Measurements from ENCODE around the gene HINT2.
A peak's percentile ranks its signal among the peaks of the same experiment; 100 is the strongest.

HINT2 gene

DNA sequence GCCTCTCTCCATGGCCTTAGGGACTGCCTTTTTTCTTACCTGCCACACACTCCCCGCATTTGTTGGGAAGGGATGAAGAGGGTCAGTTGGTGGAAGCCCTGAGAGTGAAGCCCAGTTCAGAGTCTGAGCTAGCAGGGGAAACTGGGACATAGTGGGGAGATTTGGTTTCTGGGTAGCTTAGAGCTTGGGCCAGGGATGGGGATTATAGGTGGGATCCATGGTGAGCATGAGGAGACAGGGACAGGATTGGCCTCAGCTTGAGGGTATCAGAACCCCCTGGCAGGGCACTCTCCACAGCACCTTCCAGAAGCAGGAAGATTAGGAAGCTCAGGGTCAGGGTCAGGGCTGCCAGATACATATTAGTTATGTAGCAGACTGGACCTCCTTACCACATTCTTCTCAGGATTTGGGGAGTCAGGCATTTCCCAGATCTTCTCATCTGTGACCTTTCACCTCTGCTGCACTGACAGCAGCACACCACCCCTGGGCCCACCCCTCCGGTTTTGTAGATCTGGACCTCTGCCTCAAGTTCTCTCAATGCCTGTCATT lies 37.5 kb upstream of the HINT2 start:
- Histone ChIP-seq H3K4me3 (ENCODE audit: low read length) (no peak overlapping the region), H3K36me3 (ENCODE audit: control insufficient read depth, insufficient read depth, low read length) (peaks cover 4% of the 10 kb centered on the region), H3K4me1 (ENCODE audit: control insufficient read depth, insufficient read depth, low read length) (no peaks in the 10 kb centered on the region), H3K9ac (ENCODE audit: low read length) (no peak overlapping the region), H3K27me3 (ENCODE audit: control insufficient read depth, insufficient read depth, low read length) (no peaks in the 10 kb centered on the region), H3K9me3 (ENCODE audit: control insufficient read depth, low read length) (no peaks in the 10 kb centered on the region)

GRCh38 chr9:35847792-35848572 lies 33.1 kb upstream of the HINT2 start:
- H3K4me3 ChIP-seq (ENCODE audit: low read length), result no peak overlapping the region
- H3K36me3 ChIP-seq (ENCODE audit: control insufficient read depth, insufficient read depth, low read length), result peaks cover 4% of the 10 kb centered on the region
- no peaks in the 10 kb centered on the region for H3K9me3 ChIP-seq (ENCODE audit: control insufficient read depth, low read length)
- no peak overlapping the region for H3K9ac ChIP-seq (ENCODE audit: low read length)
- H3K27me3 ChIP-seq (ENCODE audit: control insufficient read depth, insufficient read depth, low read length), result no peaks in the 10 kb centered on the region
- H3K4me1 ChIP-seq (ENCODE audit: control insufficient read depth, insufficient read depth, low read length), result peaks cover 27% of the 10 kb centered on the region

GRCh38 chr9:35845824-35846771 lies 31.3 kb upstream of the HINT2 start:
- no peaks in the 10 kb centered on the region for H3K27me3 ChIP-seq (ENCODE audit: control insufficient read depth, insufficient read depth, low read length)
- peak overlapping the region; percentile 41 for H3K9ac ChIP-seq (ENCODE audit: low read length)
- peaks cover 4% of the 10 kb centered on the region for H3K36me3 ChIP-seq (ENCODE audit: control insufficient read depth, insufficient read depth, low read length)
- no peak overlapping the region for H3K4me3 ChIP-seq (ENCODE audit: low read length)
- peaks cover 33% of the 10 kb centered on the region for H3K4me1 ChIP-seq (ENCODE audit: control insufficient read depth, insufficient read depth, low read length)
- H3K9me3 ChIP-seq (ENCODE audit: control insufficient read depth, low read length), result no peaks in the 10 kb centered on the region

DNA sequence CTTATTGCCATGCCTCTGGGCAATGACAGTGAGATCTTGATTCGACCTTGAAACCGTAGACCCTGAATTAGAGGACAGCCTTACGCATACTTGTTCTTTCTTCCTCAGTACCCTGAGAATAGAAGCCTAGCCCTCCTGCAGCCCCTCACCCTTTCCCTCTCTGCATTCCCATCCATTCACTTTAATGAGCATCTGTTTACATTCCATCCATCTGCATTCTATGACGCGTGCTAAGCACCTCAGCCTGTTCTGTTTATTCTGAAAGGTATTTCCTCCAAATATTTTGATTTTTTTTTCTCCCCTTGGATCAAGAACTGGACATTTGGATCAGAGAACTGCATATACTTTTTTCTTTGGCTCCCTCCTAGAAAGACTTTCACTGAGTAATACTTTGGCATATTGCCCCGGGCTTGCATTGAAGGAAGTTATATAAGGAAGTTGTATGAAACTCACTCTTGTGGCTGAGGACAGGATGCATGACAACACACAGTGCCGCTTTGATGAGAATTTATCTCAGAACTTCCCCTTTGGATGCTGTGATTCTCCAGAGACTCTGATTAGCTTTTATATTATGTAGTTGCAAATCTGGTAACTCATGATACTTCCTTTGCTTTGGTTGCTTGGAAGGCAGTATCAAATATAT lies 29.9 kb upstream of the HINT2 start:
- H3K36me3 ChIP-seq (ENCODE audit: control insufficient read depth, insufficient read depth, low read length), result peaks cover 4% of the 10 kb centered on the region
- no peak overlapping the region for H3K4me3 ChIP-seq (ENCODE audit: low read length)
- H3K4me1 ChIP-seq (ENCODE audit: control insufficient read depth, insufficient read depth, low read length), result peaks cover 33% of the 10 kb centered on the region
- no peaks in the 10 kb centered on the region for H3K9me3 ChIP-seq (ENCODE audit: control insufficient read depth, low read length)
- no peaks in the 10 kb centered on the region for H3K27me3 ChIP-seq (ENCODE audit: control insufficient read depth, insufficient read depth, low read length)
- no peak overlapping the region for H3K9ac ChIP-seq (ENCODE audit: low read length)

DNA sequence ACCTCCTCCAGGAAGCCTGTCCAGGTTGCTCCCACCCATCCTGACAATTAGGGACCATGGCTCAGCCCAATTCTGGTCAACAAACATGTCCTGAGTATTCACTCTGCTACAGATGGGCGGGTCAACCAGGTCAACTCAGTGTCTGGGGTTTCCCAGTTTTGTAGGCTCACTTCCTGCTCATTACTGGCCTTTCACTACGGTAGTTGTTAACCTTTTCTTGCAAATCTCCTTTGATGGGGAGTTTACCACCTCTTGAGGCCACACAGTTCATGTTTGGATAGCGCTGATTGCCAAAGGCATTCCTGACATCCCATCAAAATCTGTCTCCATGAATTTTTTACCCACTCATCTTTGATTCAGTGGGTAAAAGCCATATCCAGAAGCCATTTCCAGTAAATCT lies 28.0 kb upstream of the HINT2 start:
- Histone ChIP-seq H3K27me3 (ENCODE audit: control insufficient read depth, insufficient read depth, low read length) (no peaks in the 10 kb centered on the region), H3K9me3 (ENCODE audit: control insufficient read depth, low read length) (no peaks in the 10 kb centered on the region), H3K4me1 (ENCODE audit: control insufficient read depth, insufficient read depth, low read length) (peaks cover 33% of the 10 kb centered on the region), H3K9ac (ENCODE audit: low read length) (no peak overlapping the region), H3K36me3 (ENCODE audit: control insufficient read depth, insufficient read depth, low read length) (no peaks in the 10 kb centered on the region), H3K4me3 (ENCODE audit: low read length) (no peak overlapping the region)

GRCh38 chr9:35842020-35842745 lies 27.3 kb upstream of the HINT2 start:
- no peak overlapping the region for H3K9ac ChIP-seq (ENCODE audit: low read length)

GRCh38 chr9:35841645-35841900 lies 26.7 kb upstream of the HINT2 start:
- no peaks in the 10 kb centered on the region for H3K27me3 ChIP-seq (ENCODE audit: control insufficient read depth, insufficient read depth, low read length)
- peaks cover 33% of the 10 kb centered on the region for H3K4me1 ChIP-seq (ENCODE audit: control insufficient read depth, insufficient read depth, low read length)
- H3K4me3 ChIP-seq (ENCODE audit: low read length), result no peak overlapping the region
- no peak overlapping the region for H3K9ac ChIP-seq (ENCODE audit: low read length)
- no peaks in the 10 kb centered on the region for H3K36me3 ChIP-seq (ENCODE audit: control insufficient read depth, insufficient read depth, low read length)
- H3K9me3 ChIP-seq (ENCODE audit: control insufficient read depth, low read length), result no peaks in the 10 kb centered on the region

More at GRCh38 chr9:35842020-35842745, 27.3 kb upstream of the HINT2 start:
- Histone ChIP-seq H3K36me3 (ENCODE audit: control insufficient read depth, insufficient read depth, low read length) (no peaks in the 10 kb centered on the region), H3K9me3 (ENCODE audit: control insufficient read depth, low read length) (no peaks in the 10 kb centered on the region), H3K27me3 (ENCODE audit: control insufficient read depth, insufficient read depth, low read length) (no peaks in the 10 kb centered on the region), H3K4me3 (ENCODE audit: low read length) (no peak overlapping the region), H3K4me1 (ENCODE audit: control insufficient read depth, insufficient read depth, low read length) (peaks cover 33% of the 10 kb centered on the region)

- Histone ChIP-seq H3K36me3 (ENCODE audit: control insufficient read depth, insufficient read depth, low read length) (no peaks in the 10 kb centered on the region), H3K4me1 (ENCODE audit: control insufficient read depth, insufficient read depth, low read length) (peaks cover 33% of the 10 kb centered on the region), H3K9ac (ENCODE audit: low read length) (no peak overlapping the region), H3K9me3 (ENCODE audit: control insufficient read depth, low read length) (no peaks in the 10 kb centered on the region), H3K27me3 (ENCODE audit: control insufficient read depth, insufficient read depth, low read length) (no peaks in the 10 kb centered on the region), H3K4me3 (ENCODE audit: low read length) (no peak overlapping the region)
Observed at GRCh38 chr9:35840881-35841644, 26.2 kb upstream of the HINT2 start.

DNA sequence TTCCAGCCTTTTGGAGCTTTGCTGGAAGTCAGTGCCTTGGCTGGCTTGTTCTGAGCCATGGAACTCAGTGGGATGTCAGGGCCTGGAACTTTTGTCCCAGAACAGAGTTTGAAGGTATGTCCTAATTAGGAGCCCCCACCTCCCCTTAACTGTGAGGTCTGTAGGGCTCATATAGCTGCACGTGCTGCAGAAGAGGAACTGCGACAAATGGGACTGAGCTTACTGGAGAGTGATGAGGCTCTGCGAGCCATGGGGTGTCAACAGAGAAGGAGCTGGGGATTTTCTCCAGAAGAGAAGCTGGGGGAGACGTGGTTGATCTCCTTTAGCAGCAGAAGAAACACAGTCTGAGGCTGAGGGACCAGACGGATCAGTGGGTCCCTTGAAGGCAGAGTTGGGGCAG lies 25.1 kb upstream of the HINT2 start:
- H3K9ac ChIP-seq (ENCODE audit: low read length), result no peak overlapping the region
- no peaks in the 10 kb centered on the region for H3K27me3 ChIP-seq (ENCODE audit: control insufficient read depth, insufficient read depth, low read length)
- no peaks in the 10 kb centered on the region for H3K36me3 ChIP-seq (ENCODE audit: control insufficient read depth, insufficient read depth, low read length)
- no peak overlapping the region for H3K4me3 ChIP-seq (ENCODE audit: low read length)
- H3K9me3 ChIP-seq (ENCODE audit: control insufficient read depth, low read length), result no peaks in the 10 kb centered on the region
- peaks cover 33% of the 10 kb centered on the region for H3K4me1 ChIP-seq (ENCODE audit: control insufficient read depth, insufficient read depth, low read length)

DNA sequence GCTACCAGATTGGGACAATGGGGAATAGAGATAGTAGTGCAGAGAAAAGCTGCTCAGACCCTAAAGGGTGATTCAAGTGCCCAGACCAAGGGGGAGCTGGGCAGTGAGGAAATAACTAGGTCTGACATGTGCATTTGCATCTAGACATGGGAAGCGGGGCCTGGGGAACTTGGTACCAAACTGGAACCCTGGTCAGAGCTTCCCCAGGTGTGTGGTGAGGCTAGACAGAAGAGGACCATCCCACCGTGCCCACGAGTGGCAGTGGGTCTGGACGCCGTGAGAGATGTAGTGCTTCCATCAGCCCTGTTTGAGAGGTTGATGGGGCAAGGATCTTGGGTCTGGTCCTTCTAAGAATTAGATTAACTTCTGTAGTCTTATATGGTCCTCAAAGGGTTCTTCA lies 21.8 kb upstream of the HINT2 start:
- Histone ChIP-seq H3K36me3 (ENCODE audit: control insufficient read depth, insufficient read depth, low read length) (no peaks in the 10 kb centered on the region), H3K27me3 (ENCODE audit: control insufficient read depth, insufficient read depth, low read length) (no peaks in the 10 kb centered on the region), H3K9me3 (ENCODE audit: control insufficient read depth, low read length) (no peaks in the 10 kb centered on the region), H3K4me3 (ENCODE audit: low read length) (no peak overlapping the region), H3K4me1 (ENCODE audit: control insufficient read depth, insufficient read depth, low read length) (peaks cover 43% of the 10 kb centered on the region), H3K9ac (ENCODE audit: low read length) (no peak overlapping the region)

- Histone ChIP-seq H3K4me1 (ENCODE audit: control insufficient read depth, insufficient read depth, low read length) (peaks cover 43% of the 10 kb centered on the region), H3K36me3 (ENCODE audit: control insufficient read depth, insufficient read depth, low read length) (no peaks in the 10 kb centered on the region), H3K27me3 (ENCODE audit: control insufficient read depth, insufficient read depth, low read length) (no peaks in the 10 kb centered on the region), H3K4me3 (ENCODE audit: low read length) (no peak overlapping the region), H3K9me3 (ENCODE audit: control insufficient read depth, low read length) (no peaks in the 10 kb centered on the region), H3K9ac (ENCODE audit: low read length) (no peak overlapping the region)
Observed at GRCh38 chr9:35835766-35836165, 20.9 kb upstream of the HINT2 start.

Data from mucosa of stomach (tissue), 1 donor.